ENCODE data around the gene IFITM5.
"Not testable (repeated sequence)": the region's sequence is repeated elsewhere in the genome, so short reads cannot be mapped to it uniquely, and the experiment has no call there.

The IFITM5 gene

GRCh38 chr11:327581-327923, 28.2 kb upstream of the IFITM5 start:
- no peak for DNase-seq

- no peak for DNase-seq
These were observed 27.7 kb upstream of the IFITM5 start for GRCh38 chr11:326842-327580.

DNA sequence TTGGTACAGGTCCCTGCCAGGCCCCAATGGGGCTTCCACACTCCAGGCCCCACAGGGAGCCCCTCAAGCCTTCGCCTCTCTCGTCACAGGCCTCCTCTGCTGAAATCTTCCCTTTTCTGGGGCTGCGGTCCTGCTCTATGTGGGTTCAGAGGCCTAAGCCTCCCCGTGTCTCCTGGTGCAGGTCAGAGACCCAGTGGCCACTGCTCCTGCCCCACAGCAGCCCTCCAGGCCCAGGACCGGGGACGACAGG, 27.2 kb upstream of the IFITM5 start:
- no peak for DNase-seq

GRCh38 chr11:325796-326591, 26.7 kb upstream of the IFITM5 start:
- DNase-seq: no peak

DNA sequence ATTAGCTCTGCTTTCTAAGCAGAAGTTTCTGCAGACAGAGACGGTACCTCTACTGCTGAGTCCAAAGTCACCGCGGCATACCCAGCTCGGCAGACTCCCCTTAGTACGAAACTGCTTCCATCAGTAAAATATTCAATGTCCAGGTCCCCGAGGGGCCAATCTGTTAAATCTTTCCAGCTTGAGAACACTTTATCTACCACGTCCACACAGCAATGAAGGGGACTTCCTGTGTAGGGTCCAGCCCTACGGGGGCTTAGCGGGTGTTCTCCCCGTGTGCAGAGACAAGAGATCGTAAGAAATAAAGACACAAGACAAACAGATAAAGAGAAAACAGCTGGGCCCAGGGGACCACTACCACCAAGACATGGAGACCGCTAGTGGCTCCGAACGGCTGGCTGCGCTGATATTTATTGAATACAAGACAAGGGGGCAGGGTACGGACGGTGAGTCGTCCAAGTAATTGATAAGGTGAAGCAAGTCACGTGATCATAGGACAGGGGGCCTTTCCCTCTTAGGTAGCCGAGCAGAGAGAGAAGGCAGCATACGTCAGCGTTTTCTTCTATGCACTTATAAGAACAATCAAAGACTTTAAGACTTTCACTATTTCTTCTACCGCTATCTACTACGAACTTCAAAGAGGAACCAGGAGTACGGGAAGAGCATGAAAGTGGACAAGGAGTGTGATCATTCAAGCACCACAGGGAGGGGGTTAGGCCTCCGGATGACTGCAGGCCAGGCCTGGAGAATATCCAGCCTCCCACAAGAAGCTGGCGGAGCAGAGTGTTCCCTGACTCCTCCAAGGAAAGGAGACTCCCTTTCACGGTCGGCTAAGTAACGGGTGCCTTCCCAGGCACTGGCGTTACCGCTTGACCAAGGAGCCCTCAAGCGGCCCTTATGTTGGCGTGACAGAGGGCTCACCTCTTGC, 25.5 kb upstream of the IFITM5 start:
- not testable (repeated sequence) for DNase-seq

DNA sequence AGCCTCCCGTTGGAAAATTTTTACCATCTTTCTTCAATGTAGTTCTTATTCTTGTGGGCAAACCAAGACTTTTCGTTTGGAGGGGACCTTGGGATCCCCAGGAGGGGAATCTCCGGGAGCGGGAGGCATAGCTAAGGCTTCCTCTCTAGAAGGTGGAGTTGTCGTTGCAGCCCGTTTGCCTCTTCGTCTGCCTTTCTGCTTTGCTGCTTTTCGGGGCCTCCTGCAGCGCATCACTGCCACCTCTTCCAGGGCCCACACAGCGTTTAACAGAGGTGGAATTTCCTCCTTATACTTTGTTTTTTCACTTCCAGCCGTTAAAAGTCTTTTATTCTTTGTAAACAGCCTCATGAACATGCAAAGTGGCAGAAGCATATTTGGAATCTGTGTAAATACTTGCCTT, 24.8 kb upstream of the IFITM5 start:
- DNase-seq: no peak

DNA sequence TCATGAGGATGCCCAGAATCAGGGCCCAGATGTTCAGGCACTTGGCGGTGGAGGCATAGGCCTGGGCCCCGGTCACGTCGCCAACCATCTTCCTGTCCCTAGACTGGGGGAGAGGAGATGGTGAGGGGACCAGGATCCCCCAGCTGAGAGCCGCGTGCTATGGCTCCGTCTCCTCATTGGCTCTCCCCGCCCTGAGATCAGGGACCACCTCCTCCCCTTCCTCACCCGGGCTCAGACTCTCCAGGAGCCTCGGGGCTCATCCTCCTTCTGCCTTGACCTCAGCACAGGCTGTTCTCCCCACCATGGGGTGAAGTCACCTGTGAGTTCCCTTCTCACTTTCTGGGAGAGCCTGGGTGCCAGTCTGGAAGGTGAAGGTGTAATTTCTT, 20.6 kb upstream of the IFITM5 start:
- DNase-seq: not testable (repeated sequence)

DNA sequence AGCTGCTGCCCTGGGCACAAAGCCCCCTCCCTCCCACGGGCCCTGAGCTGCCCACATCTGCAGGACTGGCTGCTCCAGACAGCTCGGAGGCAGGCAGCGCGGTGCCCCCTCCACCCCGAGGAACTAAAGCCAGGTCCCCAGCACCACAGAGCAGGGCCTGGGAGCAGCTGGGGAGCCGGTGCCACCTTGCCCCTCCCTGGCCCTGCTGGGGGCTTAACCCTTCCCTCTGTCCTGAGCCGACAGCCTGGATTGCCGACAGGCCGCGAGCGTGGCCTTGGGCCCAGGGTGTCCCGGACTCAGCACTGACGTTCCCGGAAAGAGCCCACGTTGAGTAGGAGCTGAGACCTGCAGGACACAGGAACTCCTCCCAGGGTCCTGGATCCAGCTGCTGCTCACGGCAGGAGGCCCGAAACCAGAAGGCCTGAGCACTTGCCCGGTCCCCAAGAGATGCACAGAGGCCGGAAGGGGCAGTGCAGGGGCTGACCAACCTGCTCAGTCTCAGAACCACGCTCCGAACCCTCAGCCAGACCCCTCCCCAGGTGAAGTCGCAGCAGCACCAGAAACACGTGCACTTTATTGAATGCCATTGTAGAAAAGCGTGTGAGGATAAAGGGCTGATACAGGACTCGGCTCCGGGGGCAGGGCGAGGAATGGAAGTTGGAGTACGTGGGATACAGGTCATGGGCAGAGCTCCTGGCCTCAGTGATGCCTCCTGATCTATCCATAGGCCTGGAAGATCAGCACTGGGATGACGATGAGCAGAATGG, 20.0 kb upstream of the IFITM5 start:
- DNase-seq: not testable (repeated sequence)

DNA sequence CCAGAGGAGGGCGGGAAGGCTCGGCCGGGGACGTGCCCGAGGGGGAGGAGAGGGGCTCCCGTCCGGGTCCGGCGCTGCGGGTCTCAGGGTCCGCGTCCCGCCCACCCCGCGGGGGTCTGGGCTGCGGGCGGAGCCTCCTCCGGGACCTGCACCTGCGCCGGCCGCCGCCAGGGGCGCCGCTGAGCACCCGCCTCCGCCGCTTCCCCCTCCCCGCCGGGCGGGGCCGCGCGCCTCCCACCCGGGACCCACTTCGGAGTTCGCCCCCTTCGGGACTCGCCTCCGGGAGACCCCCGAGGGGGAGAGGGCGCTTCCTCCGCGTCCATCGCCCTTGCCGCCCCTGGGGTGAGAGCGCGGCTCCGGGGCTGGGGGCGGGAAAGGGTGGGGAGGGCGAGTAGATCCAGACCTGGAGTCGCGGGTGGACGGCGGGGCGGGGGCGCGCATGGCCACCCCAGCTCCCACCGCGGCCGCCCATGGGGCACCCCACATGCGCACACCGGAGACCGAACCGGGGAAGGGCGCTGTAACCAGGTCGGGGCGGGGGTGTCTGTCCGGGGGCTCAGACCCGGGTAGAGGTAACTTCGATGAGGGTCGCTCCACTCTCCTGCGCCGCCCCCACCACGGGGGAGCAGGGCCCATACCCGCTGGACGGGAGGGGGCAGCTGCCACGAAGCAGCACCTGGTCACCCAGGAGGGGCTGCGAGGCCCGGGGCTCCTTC, 19.2 kb upstream of the IFITM5 start:
- not testable (repeated sequence) for DNase-seq

DNA sequence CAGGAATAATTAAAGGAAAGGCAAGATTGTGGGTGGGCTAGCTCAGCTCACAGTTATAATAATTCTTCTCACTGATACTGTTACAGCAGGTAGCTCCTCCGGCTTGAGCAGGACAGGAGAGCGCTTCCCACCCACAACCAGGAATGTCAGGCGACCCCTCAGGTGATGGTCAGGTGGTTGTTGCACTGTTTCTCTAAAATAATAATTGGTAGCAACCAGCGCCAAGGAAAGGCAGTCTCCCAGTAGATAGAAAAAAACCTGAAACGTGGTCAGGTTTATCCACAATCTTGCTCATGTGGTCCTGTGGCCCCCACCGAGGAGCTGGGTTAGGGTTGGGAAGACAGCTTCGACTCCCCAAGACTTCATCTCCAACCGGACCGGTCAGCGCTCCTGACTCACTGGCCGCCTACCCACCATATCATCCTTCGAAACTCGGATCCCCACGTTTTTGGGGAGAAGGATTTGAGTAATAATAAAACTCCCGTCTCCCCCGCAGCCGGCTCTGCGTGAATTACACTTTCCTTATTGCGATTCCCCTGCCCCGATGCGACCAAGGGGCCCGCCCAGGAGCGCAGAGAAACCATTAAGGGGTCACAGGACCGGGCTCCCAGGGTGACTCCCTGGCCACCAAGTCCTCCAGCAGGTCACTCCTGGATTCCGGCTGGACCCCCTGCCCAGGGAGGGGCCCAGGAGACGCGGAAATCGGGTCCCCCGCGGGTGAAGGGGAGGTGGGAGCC, 18.5 kb upstream of the IFITM5 start:
- not testable (repeated sequence) for DNase-seq

DNA sequence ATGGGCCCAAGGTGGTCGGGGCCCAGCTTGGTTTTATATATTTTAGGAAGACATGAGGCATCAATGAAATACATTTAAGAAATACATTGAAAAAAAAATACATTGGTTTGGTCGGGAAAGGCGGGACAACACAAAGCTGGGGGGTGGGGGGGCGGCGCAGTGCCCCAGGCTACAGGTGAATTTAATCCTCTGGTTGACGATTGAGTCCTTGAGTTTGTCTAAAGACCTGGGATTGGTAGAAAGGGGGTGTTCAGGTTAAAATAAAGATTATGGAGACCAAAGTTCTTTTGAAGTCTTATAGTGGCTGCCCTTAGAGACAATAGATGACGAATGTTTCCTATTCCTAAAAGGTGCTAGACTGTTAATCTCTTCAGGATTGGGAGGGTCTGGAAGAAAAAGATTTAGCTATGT, 17.6 kb upstream of the IFITM5 start:
- no peak for DNase-seq

GRCh38 chr11:316031-316701, 16.8 kb upstream of the IFITM5 start:
- no peak for DNase-seq

DNA sequence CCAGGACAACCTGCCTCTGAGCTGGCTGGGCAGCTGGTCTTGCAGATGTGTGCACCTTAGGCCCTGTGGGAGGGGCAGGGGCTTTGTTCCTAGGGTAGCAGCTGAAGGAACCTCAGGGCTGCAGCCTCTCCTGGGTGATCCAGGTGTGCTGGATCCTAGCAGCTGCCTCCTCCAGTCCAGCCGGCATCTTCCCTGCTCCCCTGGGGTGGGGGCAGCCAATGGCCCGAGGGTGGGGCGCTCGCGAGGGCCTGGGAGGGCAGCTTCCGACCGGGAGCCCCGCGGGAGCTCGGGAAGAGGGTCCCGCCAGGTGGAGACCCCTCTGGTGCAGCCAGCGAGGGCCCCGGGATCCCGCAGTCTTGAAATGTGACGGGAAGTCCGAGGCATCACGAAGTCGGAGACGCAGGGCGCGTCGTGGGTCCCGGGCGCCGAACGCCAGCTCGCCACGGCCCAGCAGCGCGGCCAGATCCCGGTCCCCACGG, 16.2 kb upstream of the IFITM5 start:
- DNase-seq: no peak

DNA sequence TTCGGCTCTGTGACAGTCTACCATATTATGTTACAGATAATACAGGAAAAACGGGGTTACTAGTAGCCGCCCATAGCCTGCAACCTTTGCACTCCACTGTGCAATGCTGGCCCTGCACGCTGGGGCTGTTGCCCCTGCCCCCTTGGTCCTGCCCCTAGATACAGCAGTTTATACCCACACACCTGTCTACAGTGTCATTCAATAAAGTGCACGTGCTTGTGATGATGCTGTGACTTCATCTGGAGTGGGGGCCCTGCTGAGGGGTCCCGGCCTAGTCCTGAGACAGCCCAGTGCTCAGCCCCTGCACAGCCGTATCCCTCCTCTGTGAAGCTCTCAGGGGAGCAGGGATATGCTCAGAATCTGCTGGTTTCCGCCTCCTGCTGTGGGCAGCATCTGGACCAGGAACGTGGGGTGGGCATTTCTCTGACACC, 15.7 kb upstream of the IFITM5 start:
- no peak for DNase-seq

GRCh38 chr11:314554-314875, 15.2 kb upstream of the IFITM5 start:
- DNase-seq: not testable (repeated sequence)

GRCh38 chr11:313787-314553, 14.6 kb upstream of the IFITM5 start, which contains the start of gene IFITM1:
Gene IFITM1, plus strand, starts transcription at chr11:314040. Its CDS starts 131 bp downstream, at chr11:314171.
- no peak for DNase-seq

DNA sequence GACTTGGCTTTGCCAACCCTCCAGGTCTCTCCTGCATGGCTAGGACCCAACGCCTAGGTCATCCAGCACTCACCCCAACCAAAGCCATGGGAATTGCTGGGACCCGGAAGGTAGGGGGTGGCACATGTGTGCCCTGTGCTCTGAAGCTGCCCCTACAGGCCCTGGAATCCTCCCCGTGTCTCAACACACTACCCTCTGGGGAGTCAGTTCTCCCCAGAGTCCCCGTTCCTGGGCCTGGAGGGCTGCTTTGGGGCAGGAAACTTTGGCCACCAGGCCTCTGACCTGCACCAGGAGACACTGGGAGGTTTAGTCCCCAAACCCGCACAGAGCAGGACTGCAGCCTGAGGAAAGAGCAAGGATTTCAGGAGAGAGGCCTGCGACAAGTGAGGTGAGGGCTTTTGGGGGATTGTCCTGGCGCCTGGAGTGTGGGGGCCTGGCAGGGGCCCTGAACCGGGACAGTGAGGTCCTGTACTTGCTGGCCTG, 14.0 kb upstream of the IFITM5 start:
- DNase-seq: no peak

GRCh38 chr11:312092-312816, 12.9 kb upstream of the IFITM5 start:
- no peak for DNase-seq

Measured in NCI-H1417 treated with DMSO at 0.1 percent for 48 hours (cell line).